ENCODE measurements around the gene CBLC.
"Not testable (repeated sequence)": the region's sequence is repeated elsewhere in the genome, so short reads cannot be mapped to it uniquely, and the experiment has no call there.

CBLC gene

GRCh38 chr19:44822177-44822576 is 44.5 kb downstream of the CBLC start:
- no peak for DNase-seq

DNA sequence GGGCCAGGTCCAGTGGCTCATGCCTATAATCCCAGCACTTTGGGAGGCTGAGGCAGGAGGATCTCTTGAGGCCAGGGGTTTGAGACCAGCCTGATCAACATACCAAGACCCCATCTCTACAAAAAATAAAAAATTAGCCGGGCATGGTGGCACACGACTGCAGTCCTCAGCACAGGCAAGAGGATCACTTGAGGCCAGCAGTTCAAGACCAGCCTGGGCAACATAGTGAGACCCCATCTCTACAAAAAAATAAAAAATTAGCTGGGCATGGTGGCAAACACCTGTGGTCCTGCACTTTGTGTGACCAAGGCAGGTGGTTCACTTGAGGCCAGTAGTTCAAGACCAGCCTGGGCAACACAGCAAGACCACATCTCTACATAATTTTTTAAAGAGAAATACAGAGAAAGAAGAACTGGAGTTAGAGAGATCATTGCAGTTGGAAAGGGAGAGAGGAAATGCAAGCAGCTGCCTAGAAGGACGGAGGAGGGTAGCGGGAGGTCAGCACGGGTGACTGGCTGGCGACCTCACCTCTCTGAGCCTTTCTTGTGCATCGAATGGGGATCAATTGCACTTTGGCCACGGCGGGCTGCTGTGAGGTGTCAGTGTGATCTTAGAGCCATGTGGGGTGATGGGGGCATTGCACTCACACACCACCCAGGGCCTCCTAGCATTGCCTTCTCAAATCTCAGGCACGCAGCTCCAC is 45.1 kb downstream of the CBLC start:
- no peak for DNase-seq

DNA sequence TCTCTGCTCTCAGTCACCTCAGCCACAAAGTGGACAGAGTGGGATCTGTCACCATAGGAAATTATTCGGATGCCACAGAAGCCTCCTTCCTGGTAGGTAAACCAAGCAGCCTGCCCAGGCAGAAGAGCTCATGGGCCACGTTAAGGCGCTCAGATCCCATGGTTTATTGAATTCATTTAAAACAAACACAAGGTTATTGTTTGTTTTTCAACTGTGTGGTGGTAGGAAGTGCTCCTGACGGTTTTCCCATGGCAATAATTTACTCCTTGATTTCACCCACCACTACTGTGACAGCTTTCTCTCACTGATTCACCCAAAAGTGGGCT is 45.6 kb downstream of the CBLC start:
- DNase-seq = no peak

GRCh38 chr19:44824761-44825160 is 47.1 kb downstream of the CBLC start:
- DNase-seq = no peak

GRCh38 chr19:44832875-44833274 is 55.2 kb downstream of the CBLC start:
- not testable (repeated sequence) for DNase-seq

- not testable (repeated sequence) for DNase-seq
Measured at GRCh38 chr19:44834399-44834798, 56.7 kb downstream of the CBLC start.

DNA sequence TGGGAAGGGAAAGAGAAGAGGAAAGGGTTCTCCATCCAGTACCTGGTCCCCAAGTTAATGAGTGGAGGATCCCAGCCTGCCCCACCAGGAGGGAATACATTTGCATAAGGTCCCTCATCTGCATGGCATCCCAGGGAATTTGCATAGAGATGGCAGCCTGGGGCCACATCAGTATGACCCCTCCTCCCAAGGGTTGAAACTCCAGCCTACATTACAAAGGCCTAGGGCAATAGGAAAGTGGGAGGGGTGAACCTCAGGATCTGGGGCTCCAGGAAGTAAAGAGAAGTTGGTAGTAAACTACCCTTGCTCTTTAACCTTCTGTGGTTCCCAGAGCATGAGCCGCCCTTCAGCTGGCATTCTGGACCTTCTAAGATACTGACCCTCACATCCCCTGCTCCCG is 61.6 kb downstream of the CBLC start:
- DNase-seq = no peak

GRCh38 chr19:44840811-44841210 is 63.1 kb downstream of the CBLC start:
- DNase-seq = no peak

- DNase-seq = no peak
Measured at GRCh38 chr19:44841231-44841630, 63.5 kb downstream of the CBLC start.

GRCh38 chr19:44845286-44845611 is 67.6 kb downstream of the CBLC start:
- DNase-seq = no peak

DNA sequence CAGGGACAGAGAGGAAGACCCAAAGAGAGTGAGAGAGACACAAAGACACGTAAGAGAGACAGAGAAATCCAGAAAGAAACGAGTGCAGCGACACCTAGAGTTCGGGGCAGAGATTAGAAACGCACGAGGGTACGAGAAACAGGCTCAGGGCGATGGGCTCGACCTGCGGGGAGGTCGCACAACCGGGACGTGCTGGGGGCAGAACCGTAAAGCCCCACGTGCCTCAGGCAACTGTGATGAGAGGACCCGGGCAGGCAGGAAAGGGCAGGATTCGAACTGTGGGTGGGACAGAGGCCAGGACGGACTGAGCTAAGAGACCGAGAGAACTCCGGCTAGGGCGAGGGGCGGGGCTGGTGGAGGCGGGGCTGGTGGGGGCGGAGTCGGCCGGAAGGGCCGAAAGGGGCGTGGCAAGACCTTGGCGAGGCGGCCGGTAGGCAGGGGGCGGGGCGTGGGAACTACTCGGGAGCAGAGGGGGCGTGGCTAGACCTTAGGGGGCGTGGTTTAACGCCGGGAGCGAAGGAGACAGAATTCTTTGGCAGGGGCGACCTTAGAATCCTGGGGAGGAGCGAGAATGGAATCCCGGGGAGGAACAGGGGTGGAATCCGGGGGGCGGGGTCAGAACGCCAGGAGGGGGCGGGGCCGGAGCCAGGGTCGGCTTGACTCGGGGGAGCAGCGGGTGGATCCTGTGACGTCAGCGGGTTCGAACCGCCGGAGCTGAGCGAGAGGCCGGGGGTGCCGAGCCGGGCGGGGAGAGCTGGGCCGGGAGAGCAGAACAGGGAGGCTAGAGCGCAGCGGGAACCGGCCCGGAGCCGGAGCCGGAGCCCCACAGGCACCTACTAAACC is 68.1 kb downstream of the CBLC start, which contains the start of gene NECTIN2:
Gene NECTIN2, plus strand, starts transcription at position 686 of the 843 bp plus-strand sequence. CDS start 229 bp downstream, outside the sequence.
- peak; percentile 91 for DNase-seq

- DNase-seq = no peak
Measured at GRCh38 chr19:44846455-44847143, 68.9 kb downstream of the CBLC start.

GRCh38 chr19:44847144-44848035 is 69.7 kb downstream of the CBLC start:
- DNase-seq = no peak

- DNase-seq = no peak
Measured at GRCh38 chr19:44848036-44848811, 70.5 kb downstream of the CBLC start.

DNA sequence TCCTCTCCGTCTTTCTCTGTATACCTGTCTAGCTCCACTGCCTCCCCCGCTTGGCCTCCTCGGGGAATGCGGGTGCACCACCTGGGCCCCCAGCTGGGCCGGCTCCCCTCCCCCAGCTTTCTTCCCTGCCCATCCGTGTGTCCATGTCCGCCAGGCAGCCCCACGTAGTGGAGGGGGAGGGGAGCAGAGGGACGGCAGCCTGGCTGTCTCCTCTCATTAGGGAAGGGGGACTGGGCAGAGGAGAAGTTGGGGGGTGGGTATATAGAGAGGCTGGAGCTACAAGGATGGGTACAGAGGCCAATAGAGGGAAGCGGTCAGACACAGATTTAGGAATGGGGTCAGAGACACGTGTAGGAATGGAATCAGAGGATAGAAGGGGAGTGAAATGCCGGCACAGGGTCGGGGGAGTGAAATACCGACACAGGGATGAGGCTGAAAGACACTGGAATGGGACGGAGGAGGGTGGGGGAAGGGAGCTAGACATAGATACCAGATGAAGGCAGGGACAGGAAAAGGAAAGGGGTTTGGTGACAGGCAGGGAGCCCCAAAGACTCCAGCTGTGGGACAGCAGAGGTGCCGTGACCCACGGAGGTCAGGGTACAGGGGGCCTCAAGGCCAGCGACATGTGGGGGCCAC is 71.2 kb downstream of the CBLC start:
- DNase-seq = no peak

Measured in 8988T (cell line).